Measurements from ENCODE around the gene MMRN2. TPM values are rescaled to one million over a fixed set of nuclear protein-coding genes. Genes with fewer than 3 reads are reported as not detected.
A peak's percentile ranks its signal among the peaks of the same experiment; 100 is the strongest.
"Not testable (repeated sequence)": the region's sequence is repeated elsewhere in the genome, so short reads cannot be mapped to it uniquely, and the experiment has no call there.

The MMRN2 gene
- polyA plus RNA-seq, 6 donors from 2014 or later = not detected

GRCh38 chr10:86936661-86937501 is 20.5 kb downstream of the MMRN2 start:
- Mint-ChIP-seq H3K9me3 (no peaks in the 10 kb centered on the region), H3K4me1 (peaks cover 0 to 5% (median 0%) of the 10 kb centered on the region in 3 donors), H3K36me3 (no peaks in the 10 kb centered on the region), H3K4me3 (no peak overlapping the region), H3K27me3 (peaks cover 0 to 13% (median 8%) of the 10 kb centered on the region in 3 donors), H3K27ac (no peak overlapping the region)
- DNase-seq (no peak), ATAC-seq (ENCODE audit: low read depth in 2 of 2) (no peak)

DNA sequence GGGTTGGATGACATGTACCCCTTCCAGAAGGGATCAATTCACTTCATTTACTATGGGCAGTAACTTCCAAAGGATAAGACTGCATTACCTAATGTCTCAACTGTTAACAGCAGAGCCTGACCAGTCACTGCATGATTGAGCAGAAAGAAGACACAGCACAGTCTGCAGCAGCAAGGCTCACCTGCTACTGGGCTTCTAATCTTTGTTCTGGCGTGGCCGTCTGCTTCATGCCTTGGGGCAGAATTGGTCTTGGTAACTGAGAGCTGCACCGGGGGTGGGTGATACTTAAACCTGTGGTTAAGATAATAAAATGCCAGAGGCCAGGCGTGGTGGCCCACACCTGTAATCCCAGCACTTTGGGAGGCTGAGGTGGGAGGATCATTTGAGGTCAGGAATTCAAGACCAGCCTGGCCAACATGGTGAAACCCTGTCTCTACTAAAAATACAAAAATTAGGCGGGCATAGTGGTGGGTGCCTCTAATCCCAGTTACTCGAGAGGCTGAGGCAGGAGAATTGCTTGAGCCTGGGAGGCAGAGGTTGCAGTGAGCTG is 23.2 kb downstream of the MMRN2 start:
- DNase-seq; ATAC-seq (ENCODE audit: low read depth in 2 of 2); H3K9me3 Mint-ChIP-seq; H3K36me3 Mint-ChIP-seq; H3K4me3 Mint-ChIP-seq; H3K27ac Mint-ChIP-seq; H3K4me1 Mint-ChIP-seq: not testable (repeated sequence)
- H3K27me3 Mint-ChIP-seq = peaks cover 0 to 13% (median 8%) of the 10 kb centered on the region in 3 donors

- H3K4me1 Mint-ChIP-seq = no peaks in the 10 kb centered on the region
- H3K9me3 Mint-ChIP-seq = no peaks in the 10 kb centered on the region
- no peak overlapping the region for H3K27ac Mint-ChIP-seq
- DNase-seq (no peak), ATAC-seq (ENCODE audit: low read depth in 2 of 2) (no peak)
- peaks cover 0 to 13% (median 8%) of the 10 kb centered on the region in 3 donors for H3K27me3 Mint-ChIP-seq
- peak overlapping the region in 1 of 8 donors; percentile 6 for H3K4me3 Mint-ChIP-seq
- H3K36me3 Mint-ChIP-seq = no peaks in the 10 kb centered on the region
These were observed 24.7 kb downstream of the MMRN2 start for GRCh38 chr10:86932674-86933073.

GRCh38 chr10:86931872-86932271 is 25.5 kb downstream of the MMRN2 start:
- no peaks in the 10 kb centered on the region for H3K4me1 Mint-ChIP-seq
- H3K27ac Mint-ChIP-seq = peak overlapping the region in 1 of 6 donors; percentile 58
- H3K4me3 Mint-ChIP-seq = no peak overlapping the region
- peaks cover 0 to 9% (median 8%) of the 10 kb centered on the region in 3 donors for H3K27me3 Mint-ChIP-seq
- no peaks in the 10 kb centered on the region for H3K9me3 Mint-ChIP-seq
- DNase-seq = no peak
- no peaks in the 10 kb centered on the region for H3K36me3 Mint-ChIP-seq
- no peak for ATAC-seq (ENCODE audit: low read depth in 2 of 2)

- ATAC-seq (ENCODE audit: low read depth in 2 of 2) (no peak), DNase-seq (no peak)
- Mint-ChIP-seq H3K4me3 (no peak overlapping the region), H3K9me3 (no peaks in the 10 kb centered on the region), H3K4me1 (no peaks in the 10 kb centered on the region), H3K27ac (peak overlapping the region in 2 of 6 donors; percentile 14 to 66), H3K27me3 (peaks cover 0 to 9% (median 0%) of the 10 kb centered on the region in 3 donors), H3K36me3 (no peaks in the 10 kb centered on the region)
These were observed 27.7 kb downstream of the MMRN2 start for GRCh38 chr10:86929468-86930380.

DNA sequence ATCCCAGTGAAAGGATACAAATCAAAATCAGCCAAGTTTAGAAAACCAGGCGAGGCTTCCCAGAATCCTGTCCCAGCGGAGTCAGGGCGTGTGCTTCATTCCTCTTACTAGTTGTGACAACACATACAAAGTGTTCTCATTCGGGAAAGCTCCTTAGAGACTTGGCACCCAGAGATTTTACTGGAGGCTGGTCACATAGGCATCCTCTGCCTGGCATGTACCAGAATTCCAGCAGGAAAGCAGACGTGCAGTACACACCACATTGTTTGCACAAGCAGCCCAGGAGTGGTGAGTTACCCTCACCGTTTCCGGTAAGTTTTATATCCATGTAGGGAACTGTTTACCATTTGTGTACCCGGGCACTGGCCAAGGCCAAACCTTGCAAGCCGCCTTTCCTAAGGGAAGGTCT is 34.9 kb downstream of the MMRN2 start:
- Mint-ChIP-seq H3K9me3 (no peaks in the 10 kb centered on the region), H3K4me3 (no peak overlapping the region), H3K27me3 (no peaks in the 10 kb centered on the region), H3K4me1 (no peaks in the 10 kb centered on the region), H3K36me3 (peaks cover 0 to 9% of the 10 kb centered on the region in 2 donors), H3K27ac (no peak overlapping the region)
- DNase-seq (no peak), ATAC-seq (ENCODE audit: low read depth in 2 of 2) (no peak)

- Mint-ChIP-seq H3K4me3 (no peak overlapping the region), H3K9me3 (no peaks in the 10 kb centered on the region), H3K4me1 (no peaks in the 10 kb centered on the region), H3K27ac (no peak overlapping the region), H3K36me3 (peaks cover 0 to 5% of the 10 kb centered on the region in 2 donors), H3K27me3 (no peaks in the 10 kb centered on the region)
- ATAC-seq (ENCODE audit: low read depth in 2 of 2) = no peak
- DNase-seq = no peak
These were observed 39.4 kb downstream of the MMRN2 start for GRCh38 chr10:86918022-86918471.

DNA sequence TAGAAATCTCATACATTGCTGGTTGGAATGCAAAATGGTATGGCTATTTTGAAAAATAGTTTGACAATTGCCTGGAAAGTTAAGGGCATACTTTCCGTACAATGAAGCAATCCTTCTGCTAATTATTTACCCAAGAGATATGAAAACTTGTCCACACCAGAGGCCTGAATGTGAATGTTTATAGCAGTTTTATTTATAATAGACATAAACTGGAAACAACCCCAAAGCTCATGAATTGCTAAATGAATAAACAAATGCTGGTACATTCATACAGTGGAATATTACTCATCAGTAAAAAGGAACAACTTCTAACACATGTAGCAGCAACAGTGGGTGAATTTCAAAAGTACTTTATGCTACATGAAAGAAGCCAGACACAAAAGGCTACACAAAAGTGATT is 42.7 kb downstream of the MMRN2 start:
- Mint-ChIP-seq H3K4me3 (no peak overlapping the region), H3K27ac (no peak overlapping the region), H3K9me3 (no peaks in the 10 kb centered on the region), H3K4me1 (no peaks in the 10 kb centered on the region), H3K27me3 (no peaks in the 10 kb centered on the region), H3K36me3 (no peaks in the 10 kb centered on the region)
- ATAC-seq (ENCODE audit: low read depth in 2 of 2) = no peak
- DNase-seq = no peak

GRCh38 chr10:86905429-86905828 is 52.0 kb downstream of the MMRN2 start:
- Mint-ChIP-seq H3K27me3 (peaks cover 15 to 27% (median 18%) of the 10 kb centered on the region in 3 donors), H3K9me3 (peaks cover 0 to 12% (median 8%) of the 10 kb centered on the region in 7 donors), H3K27ac (no peak overlapping the region), H3K4me1 (no peaks in the 10 kb centered on the region), H3K36me3 (peaks cover 17 to 25% of the 10 kb centered on the region in 2 donors), H3K4me3 (no peak overlapping the region)
- ATAC-seq (ENCODE audit: low read depth in 2 of 2) = no peak
- no peak for DNase-seq

- peaks cover 17 to 25% of the 10 kb centered on the region in 2 donors for H3K36me3 Mint-ChIP-seq
- H3K27ac Mint-ChIP-seq = no peak overlapping the region
- DNase-seq = no peak
- no peak overlapping the region for H3K4me3 Mint-ChIP-seq
- H3K4me1 Mint-ChIP-seq = no peaks in the 10 kb centered on the region
- H3K27me3 Mint-ChIP-seq = peaks cover 15 to 30% (median 19%) of the 10 kb centered on the region in 3 donors
- H3K9me3 Mint-ChIP-seq = peaks cover 0 to 12% (median 8%) of the 10 kb centered on the region in 7 donors
- no peak for ATAC-seq (ENCODE audit: low read depth in 2 of 2)
These were observed 52.8 kb downstream of the MMRN2 start for GRCh38 chr10:86904600-86904999.

DNA sequence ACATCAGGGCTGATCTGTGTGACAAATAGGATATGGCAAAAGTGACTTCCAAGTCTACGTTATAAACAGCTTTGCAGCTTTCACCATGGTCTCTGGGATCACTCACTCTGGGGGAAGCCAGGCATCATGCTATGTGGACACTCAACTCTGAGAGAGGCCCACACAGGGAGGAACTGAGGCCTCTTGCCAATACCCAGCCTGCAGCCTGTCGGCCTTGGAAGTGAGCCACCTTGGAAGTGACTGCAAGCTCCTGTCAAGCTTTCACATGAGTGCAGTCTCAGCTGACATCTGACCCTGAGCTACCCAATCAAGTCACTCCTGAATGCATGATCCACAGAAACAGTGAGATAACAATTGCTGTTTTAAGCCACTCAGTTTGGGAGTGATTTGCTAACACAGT is 56.5 kb downstream of the MMRN2 start:
- Mint-ChIP-seq H3K9me3 (peaks cover 0 to 4% (median 0%) of the 10 kb centered on the region in 7 donors), H3K27ac (no peak overlapping the region), H3K27me3 (peaks cover 14 to 22% (median 19%) of the 10 kb centered on the region in 3 donors), H3K36me3 (peaks cover 0 to 10% of the 10 kb centered on the region in 2 donors), H3K4me3 (no peak overlapping the region), H3K4me1 (no peaks in the 10 kb centered on the region)
- ATAC-seq (ENCODE audit: low read depth in 2 of 2) (no peak), DNase-seq (no peak)

DNA sequence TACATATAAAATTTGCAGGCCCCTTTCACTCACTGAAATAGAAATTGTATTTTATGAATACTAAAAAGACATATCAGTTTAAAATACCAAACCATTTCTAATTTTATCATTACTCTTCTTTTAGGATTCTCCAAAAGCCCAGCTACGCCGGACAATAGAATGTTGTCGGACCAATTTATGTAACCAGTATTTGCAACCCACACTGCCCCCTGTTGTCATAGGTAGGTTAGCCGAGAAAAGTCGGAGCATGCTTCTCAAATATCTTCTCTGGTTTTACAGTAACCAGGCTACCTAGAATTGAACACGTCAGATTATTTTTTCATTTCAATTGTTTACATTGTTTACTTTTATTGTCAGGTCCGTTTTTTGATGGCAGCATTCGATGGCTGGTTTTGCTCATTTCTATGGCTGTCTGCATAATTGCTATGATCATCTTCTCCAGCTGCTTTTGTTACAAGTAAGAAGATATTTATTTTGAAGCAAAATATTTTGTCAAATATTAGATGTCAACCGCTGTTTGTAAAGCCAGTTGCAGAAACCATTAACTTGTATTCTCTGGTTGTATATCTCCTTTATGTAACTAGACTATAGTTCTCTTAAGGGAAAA is 57.6 kb downstream of the MMRN2 start:
- Mint-ChIP-seq H3K4me3 (no peak overlapping the region), H3K27me3 (peaks cover 8 to 22% (median 19%) of the 10 kb centered on the region in 3 donors), H3K9me3 (peaks cover 0 to 4% (median 0%) of the 10 kb centered on the region in 7 donors), H3K27ac (no peak overlapping the region), H3K4me1 (no peaks in the 10 kb centered on the region), H3K36me3 (peaks cover 0 to under 1% of the 10 kb centered on the region in 2 donors)
- DNase-seq = peak; percentile 24
- ATAC-seq (ENCODE audit: low read depth in 2 of 2) = no peak

- H3K27me3 Mint-ChIP-seq = peaks cover 5 to 22% (median 19%) of the 10 kb centered on the region in 3 donors
- H3K27ac Mint-ChIP-seq = no peak overlapping the region
- DNase-seq (no peak), ATAC-seq (ENCODE audit: low read depth in 2 of 2) (no peak)
- H3K4me1 Mint-ChIP-seq = no peaks in the 10 kb centered on the region
- H3K4me3 Mint-ChIP-seq = no peak overlapping the region
- no peaks in the 10 kb centered on the region for H3K36me3 Mint-ChIP-seq
- peaks cover 0 to 4% (median 0%) of the 10 kb centered on the region in 7 donors for H3K9me3 Mint-ChIP-seq
These were observed 58.3 kb downstream of the MMRN2 start for GRCh38 chr10:86899132-86899531.
